Measurements from ENCODE around the gene C19orf47. TPM values are rescaled to one million over a fixed set of nuclear protein-coding genes. Genes with fewer than 3 reads are reported as not detected.

The C19orf47 gene
- total RNA-seq, 2 experiments from 2014 or later: 17.5 to 18.0 TPM

DNA sequence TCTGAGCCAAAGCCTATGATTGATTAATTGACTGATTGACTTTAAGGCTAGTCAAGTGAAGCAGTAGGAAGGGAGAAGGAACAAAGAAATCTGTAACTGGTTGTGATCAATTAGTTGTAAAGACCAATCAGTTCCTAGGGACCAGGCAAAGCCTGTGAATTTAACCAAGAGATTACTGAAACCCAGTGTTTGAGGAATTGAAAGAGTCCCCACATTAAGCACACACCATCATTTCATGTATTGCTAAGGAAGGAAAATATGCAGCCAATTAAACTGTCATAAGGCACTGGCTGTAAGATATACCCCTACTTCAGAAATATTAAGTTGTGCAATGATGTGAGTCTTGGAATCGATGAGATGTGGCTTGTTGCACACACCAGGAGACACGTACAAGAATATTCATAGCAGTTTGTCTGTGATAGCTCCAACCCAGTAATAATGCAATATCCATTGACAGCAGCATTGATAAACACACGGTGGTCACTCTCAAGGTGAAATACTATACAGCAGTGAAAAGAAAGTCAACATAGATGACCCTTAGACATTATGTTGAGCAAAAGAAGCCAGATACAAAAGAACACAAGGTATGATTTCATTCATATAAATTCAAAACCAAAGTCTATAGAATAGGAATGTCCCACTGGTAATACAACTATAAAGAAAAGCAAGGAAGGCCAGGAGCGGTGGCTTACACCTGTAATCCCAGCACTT lies 9.0 kb downstream of the C19orf47 start:
- peaks cover 3% of the 10 kb centered on the region for H3K36me3 Mint-ChIP-seq (ENCODE audit: low read depth)
- no peaks in the 10 kb centered on the region for H3K27me3 Mint-ChIP-seq
- peaks cover 3% of the 10 kb centered on the region for H3K4me1 Mint-ChIP-seq (ENCODE audit: low read depth)
- TF ChIP-seq, protein P1, sequence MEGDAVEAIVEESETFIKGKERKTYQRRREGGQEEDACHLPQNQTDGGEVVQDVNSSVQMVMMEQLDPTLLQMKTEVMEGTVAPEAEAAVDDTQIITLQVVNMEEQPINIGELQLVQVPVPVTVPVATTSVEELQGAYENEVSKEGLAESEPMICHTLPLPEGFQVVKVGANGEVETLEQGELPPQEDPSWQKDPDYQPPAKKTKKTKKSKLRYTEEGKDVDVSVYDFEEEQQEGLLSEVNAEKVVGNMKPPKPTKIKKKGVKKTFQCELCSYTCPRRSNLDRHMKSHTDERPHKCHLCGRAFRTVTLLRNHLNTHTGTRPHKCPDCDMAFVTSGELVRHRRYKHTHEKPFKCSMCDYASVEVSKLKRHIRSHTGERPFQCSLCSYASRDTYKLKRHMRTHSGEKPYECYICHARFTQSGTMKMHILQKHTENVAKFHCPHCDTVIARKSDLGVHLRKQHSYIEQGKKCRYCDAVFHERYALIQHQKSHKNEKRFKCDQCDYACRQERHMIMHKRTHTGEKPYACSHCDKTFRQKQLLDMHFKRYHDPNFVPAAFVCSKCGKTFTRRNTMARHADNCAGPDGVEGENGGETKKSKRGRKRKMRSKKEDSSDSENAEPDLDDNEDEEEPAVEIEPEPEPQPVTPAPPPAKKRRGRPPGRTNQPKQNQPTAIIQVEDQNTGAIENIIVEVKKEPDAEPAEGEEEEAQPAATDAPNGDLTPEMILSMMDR (IDR thresholded peaks at IDR 0.05): no peak
- no peaks in the 10 kb centered on the region for H3K9me3 Mint-ChIP-seq
- H3K4me3 Mint-ChIP-seq: no peak overlapping the region
- no peak overlapping the region for H3K27ac Mint-ChIP-seq
- ATAC-seq (no peak), DNase-seq (no peak)
- intact Hi-C loops (cut with micrococcal nuclease): no loop called here
- CTCF ChIA-PET: no interaction called here
- POLR2A ChIA-PET: no interaction called here

DNA sequence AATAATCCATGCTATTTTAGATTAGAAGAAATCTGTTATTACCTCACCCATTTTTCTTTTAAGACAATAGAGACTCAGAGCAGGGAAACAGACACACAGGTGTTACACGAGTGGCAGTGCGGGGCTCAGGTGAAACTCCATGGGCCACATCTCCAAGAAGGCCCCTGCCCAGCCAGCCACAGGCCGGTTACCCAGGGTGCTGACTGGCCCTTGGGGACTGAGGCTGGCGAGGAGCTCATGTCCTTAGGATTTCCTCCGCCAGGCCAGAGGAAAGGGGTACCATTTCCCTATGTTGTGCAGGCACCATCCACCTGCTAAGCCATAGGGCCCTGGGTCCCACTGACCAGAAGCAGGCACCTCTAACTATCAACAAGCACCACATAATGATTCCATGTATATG lies 10.6 kb downstream of the C19orf47 start:
- Mint-ChIP-seq H3K9me3 (no peaks in the 10 kb centered on the region), H3K4me3 (no peak overlapping the region), H3K36me3 (ENCODE audit: low read depth) (peaks cover 11% of the 10 kb centered on the region), H3K27ac (no peak overlapping the region), H3K27me3 (no peaks in the 10 kb centered on the region), H3K4me1 (ENCODE audit: low read depth) (peaks cover 3% of the 10 kb centered on the region)
- intact Hi-C loops (cut with micrococcal nuclease): no loop called here
- no peak for DNase-seq
- POLR2A ChIA-PET: no interaction called here
- CTCF ChIA-PET: interaction anchor here (2.0 kb wide), 1 partner anchor 33 kb away, joined by 6 read pairs; no protein-coding TSS in a partner anchor
- no peak for ATAC-seq
- TF ChIP-seq, protein P1 (IDR thresholded peaks at IDR 0.05): no peak

DNA sequence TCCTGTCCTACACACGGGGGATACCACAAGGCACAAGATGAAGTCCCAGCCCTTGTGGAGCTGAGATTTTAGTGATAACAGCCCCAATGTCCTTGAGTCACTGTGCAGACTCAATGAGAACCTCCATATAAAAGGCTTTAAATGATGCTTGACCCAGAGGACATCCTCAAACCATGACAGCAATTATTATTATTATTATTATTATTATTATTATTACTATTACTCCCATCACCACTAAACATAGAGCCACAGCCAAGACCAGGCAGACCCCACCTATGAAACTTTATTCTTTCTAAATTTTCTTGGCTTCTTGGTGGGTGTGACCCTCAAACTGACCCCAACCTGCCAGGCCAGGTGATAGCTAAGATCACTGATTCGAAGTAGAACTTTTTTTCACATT lies 11.1 kb downstream of the C19orf47 start:
- Mint-ChIP-seq H3K4me3 (no peak overlapping the region), H3K9me3 (no peaks in the 10 kb centered on the region), H3K36me3 (ENCODE audit: low read depth) (peaks cover 12% of the 10 kb centered on the region), H3K27me3 (no peaks in the 10 kb centered on the region), H3K27ac (no peak overlapping the region), H3K4me1 (ENCODE audit: low read depth) (no peaks in the 10 kb centered on the region)
- ChIA-PET POLR2A (no interaction called here), CTCF (interaction anchor here (2.0 kb wide), 1 partner anchor 32 kb away, joined by 6 read pairs; no protein-coding TSS in a partner anchor)
- ATAC-seq: no peak
- intact Hi-C loops (cut with micrococcal nuclease): no loop called here
- no peak for DNase-seq
- TF ChIP-seq, protein P1 (IDR thresholded peaks at IDR 0.05): no peak

DNA sequence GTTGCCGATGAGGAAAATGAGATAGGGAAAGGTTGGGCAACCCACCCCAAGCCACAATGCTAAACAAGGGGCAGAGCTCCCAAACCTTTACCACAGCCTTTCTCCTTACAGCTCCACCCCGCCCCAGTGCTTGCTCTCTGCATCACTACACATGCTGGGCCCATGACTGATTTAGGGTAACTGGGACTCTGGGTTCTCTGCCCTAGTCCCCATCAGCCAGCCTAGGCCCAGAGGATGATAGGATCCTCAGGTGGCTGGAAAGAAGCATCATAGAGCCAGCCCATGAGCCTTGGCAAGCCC lies 11.6 kb downstream of the C19orf47 start:
- H3K4me3 Mint-ChIP-seq: no peak overlapping the region
- intact Hi-C loops (cut with micrococcal nuclease): no loop called here
- TF ChIP-seq, protein P1 (IDR thresholded peaks at IDR 0.05): no peak
- no peaks in the 10 kb centered on the region for H3K27me3 Mint-ChIP-seq
- CTCF ChIA-PET: interaction anchor here (2.0 kb wide), 1 partner anchor 32 kb away, joined by 6 read pairs; no protein-coding TSS in a partner anchor
- ATAC-seq: no peak
- no peak overlapping the region for H3K27ac Mint-ChIP-seq
- H3K9me3 Mint-ChIP-seq: no peaks in the 10 kb centered on the region
- peaks cover 16% of the 10 kb centered on the region for H3K36me3 Mint-ChIP-seq (ENCODE audit: low read depth)
- DNase-seq: no peak
- POLR2A ChIA-PET: interaction anchor here (0.6 kb wide), 1 partner anchor 98 kb away, joined by 3 read pairs; no protein-coding TSS in a partner anchor
- no peaks in the 10 kb centered on the region for H3K4me1 Mint-ChIP-seq (ENCODE audit: low read depth)

DNA sequence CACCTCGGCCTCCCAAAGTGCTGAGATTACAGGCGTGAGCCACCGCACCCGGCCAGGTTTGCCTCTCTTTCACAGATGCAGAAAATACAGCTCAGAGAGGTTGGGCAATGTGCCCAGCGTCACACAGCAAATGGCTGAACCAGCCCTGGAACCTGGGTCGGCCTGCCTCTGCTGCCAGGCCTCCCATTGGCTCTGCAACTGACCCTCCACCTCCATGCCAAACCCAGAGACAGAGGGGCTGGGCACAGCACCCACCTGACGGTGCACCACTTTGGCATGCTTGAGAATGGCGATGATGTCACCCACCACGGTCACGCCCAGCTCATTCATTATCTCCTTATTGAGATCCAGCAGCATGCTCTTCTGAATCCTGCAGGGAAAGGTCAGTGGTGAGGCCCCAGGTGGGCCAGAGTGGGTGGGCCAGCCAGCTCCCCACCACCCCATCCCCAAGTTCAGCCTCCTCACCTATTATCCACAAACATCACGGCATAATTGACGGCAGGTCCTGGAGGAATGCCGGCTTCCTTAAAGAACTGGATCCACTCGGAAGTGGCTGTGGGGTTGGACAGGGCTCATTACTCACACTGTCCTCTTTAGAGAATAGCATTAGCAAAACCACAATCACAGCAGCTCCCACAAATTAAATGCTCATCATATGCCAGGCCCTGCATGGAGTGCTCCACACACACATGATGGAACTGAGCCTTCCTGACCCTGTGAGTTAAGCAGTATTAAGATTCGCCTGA lies 12.2 kb downstream of the C19orf47 start:
- intact Hi-C loops (cut with micrococcal nuclease): no loop called here
- TF ChIP-seq, protein P1 (IDR thresholded peaks at IDR 0.05): no peak
- DNase-seq: no peak
- ChIA-PET POLR2A (interaction anchor here (0.6 kb wide), 1 partner anchor 98 kb away, joined by 3 read pairs; no protein-coding TSS in a partner anchor), CTCF (no interaction called here)
- Mint-ChIP-seq H3K4me1 (ENCODE audit: low read depth) (no peaks in the 10 kb centered on the region), H3K4me3 (no peak overlapping the region), H3K36me3 (ENCODE audit: low read depth) (peaks cover 21% of the 10 kb centered on the region), H3K27ac (no peak overlapping the region), H3K9me3 (no peaks in the 10 kb centered on the region), H3K27me3 (no peaks in the 10 kb centered on the region)
- ATAC-seq: no peak
